ENCODE results near the gene ZFHX3. TPM values are rescaled to one million over a fixed set of nuclear protein-coding genes. Genes with fewer than 3 reads are reported as not detected.

ZFHX3 gene
- total RNA-seq, 1 experiment from 2014 or later, result 3.2 TPM

DNA sequence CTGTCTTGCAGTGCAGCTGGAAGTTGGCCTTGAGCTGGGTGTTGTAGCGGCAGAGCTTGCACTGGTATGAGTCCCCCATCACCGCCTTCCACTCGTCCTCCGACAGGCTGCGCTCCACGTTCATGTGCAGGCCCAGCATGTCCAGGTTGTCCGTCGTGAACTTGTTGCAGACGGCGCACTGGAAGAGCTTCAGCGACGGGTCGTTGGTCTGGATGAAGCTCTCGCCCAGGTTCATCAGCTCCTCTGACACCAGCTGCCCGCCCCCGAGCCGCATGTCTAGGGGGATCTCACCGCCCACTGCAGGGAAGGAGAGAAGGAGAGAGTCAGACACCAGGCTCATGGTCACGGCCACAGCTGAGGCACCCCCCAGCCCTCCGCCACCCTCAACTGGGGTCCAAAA, 97.3 kb downstream of the ZFHX3 start:
- DNase-seq (ENCODE audit: low read depth), result no peak

DNA sequence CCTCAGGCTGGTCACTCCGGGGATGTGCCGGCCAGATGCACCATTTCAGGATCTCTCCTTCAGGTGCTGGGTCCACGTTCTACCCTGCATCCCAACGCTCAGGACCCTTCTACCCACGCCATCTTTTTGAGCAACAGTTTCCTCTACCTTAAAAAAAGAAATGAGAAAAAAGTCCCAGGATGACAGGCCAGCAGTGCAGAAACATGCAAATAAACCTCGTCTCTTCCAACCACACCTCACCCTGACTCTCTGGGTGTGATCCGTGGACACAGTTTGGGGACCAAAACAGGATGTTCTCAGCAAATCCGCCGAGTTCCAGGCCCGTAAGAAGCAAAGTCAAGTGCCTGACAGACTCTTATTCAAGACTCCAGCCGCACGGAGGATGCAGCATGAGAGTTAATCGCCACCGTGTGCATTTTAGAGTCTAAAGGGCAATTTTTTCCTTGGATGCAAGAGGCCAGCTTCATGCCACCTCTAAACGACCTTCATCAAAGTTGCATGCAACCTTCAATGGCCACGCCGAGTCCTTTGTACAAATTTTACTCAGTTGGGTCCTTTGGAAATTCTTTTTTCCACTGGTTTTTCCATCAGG, 99.6 kb downstream of the ZFHX3 start:
- no peak for DNase-seq (ENCODE audit: low read depth)

DNA sequence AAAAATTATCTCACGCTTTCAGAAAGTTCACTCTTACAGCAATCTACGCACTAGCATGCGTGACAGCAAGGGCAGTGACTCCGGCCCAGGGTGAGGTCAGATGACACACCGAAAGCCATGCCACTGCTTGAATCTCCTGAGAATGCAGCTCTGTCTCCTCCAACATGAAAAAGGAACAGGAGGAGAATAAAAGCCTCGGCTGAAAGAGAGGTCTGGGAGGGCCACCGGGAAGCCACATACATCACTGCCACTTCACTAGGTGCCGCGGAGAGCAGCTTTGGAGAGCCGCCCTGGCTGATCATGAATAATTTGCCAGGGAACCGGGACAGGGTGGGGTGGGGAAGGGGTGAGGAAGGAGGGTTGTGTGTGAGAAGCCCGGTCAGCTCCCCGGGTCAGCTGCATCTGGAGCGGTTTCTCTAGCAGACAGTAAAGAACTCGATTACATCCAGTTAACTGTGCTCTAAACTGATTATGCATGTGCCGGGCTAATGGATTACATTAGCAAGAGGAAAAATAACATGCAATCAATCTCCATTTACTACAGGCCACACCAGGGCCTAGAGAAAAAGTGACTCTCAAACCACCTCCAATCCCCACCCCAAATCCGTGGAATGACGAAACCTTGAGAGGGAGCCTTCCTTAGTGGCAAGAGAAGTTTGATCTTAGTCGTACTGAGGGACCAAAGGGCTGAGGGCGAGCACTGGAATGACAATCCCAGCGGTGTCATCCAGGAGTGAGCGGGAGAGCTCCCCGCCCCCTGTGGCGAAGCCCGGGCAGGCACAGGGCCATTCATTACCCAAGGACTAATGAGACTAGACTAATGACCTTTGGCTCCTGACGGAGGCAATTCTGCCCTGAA, 100.3 kb downstream of the ZFHX3 start:
- DNase-seq (ENCODE audit: low read depth), result no peak

DNA sequence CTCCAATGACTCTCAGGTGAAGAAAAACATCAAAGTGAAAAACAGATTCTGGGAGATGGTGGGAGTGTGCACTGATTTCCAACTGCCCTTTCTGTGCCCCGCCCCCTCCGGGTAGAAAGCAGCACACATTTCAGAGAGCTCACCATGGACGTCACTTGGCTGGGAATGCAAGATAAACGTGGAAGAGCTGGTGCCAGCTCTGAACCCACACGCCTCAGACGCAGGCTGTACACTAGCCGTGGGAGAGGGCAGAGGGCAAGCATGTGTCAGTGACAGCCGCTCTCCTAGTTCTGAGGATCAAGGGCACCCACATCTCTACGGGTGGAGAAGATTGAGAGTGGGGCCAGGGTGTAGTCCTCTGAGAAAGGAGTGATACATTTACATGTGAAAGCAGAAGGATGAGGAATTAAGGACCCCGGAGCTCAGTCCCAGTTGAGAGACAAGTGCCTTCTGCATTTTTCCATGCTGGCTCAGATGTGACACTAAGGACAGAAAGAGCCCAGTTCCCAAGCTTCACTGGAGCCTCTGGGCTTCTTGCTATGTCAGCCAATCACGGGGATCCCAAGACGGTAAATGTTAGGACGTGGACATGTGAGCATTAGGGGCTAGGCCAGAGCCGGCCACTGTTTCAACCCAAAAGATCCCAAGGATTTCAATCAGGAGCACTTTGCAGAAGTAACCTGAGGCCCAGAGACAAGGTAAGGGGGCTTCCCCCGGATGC, 101.3 kb downstream of the ZFHX3 start:
- DNase-seq (ENCODE audit: low read depth), result no peak

DNA sequence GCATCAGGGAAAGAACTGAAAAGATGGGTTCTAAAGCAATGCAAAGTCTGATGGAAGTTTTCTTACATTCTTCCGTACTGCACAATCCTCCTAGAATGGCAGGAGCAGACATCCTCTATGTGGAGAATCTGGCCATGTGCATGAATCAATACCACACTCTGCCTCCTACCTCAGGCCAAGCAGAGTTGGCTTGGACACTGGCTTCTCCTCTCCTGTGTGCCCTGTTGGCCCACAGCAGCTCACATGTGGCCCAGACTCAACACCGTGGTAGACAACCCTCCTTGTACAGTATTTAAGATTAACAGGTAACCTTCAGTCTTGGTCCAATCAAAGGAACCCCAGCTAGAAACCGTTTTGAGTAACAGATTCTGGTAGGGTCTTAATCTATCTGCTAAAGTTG, 101.9 kb downstream of the ZFHX3 start:
- no peak for DNase-seq (ENCODE audit: low read depth)

DNA sequence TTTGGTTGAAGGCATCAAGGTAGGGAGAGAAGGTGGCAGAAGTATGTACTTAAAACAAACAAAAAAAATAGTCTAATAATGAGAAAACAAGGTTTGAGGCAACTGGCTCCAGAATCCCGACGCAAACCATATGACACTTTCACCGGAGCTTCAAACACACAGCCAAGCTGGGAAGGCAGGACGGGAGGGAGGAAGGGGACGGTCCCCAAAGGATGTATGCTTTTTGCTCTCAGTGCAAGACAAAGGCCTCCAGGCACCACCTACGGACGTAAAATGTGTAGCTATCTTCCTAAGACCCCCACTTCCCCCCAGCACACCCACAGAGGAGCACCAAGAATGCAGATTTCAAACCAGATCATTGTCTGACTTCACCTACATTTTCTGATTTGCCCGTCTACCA, 102.3 kb downstream of the ZFHX3 start:
- no peak for DNase-seq (ENCODE audit: low read depth)

DNA sequence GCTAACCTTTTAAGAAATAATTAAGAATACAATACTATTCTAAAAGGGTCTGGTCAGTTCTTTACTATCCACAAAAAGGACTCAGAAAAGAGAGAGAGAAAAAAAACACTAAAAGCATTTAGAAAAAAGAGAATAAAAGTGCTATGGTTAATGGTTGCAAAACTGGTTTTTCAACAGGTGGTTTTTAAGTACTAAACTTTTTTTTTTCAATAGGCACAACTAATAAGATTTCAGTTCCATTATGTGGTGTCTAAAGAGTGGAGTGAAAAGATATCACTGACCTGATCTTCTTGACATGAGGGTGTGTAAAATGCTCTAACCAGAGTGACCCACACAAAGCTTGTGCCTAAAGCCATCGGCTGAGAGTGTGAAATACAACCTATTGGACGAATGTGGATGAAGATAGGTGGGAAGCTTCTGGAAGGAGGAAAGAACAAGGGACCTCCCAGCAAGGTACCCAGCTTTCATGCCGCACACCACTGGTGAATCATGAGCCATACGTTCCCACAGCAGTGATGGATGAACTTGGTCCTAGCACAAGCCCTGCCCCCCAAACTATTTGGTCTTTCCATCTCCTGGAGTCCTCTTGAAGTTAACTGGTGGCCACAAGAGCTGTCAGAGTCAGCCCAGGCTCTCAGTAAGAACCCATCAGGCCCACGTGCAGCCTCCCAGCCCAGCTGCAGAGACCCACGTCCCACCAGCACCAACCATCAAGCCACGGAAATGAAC, 103.0 kb downstream of the ZFHX3 start:
- no peak for DNase-seq (ENCODE audit: low read depth)

DNA sequence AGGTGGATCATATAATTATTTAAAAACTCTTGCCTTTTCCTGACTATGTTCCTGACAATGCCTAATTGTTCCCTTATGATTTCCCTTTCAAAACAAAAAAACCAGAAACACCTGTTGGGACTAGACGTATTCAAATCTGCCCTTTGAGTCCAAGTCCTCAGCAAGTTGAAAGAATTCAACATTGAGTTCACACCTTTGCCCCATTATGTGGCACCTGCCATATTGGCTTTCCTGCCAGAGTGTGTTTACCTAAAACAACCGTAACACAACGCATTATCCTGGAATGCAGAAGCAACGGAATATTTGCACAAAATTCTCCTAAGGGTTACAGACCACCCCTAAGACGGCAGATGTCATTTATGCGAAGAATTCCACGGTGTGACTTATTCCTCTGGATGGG, 105.9 kb downstream of the ZFHX3 start:
- DNase-seq (ENCODE audit: low read depth), result no peak

DNA sequence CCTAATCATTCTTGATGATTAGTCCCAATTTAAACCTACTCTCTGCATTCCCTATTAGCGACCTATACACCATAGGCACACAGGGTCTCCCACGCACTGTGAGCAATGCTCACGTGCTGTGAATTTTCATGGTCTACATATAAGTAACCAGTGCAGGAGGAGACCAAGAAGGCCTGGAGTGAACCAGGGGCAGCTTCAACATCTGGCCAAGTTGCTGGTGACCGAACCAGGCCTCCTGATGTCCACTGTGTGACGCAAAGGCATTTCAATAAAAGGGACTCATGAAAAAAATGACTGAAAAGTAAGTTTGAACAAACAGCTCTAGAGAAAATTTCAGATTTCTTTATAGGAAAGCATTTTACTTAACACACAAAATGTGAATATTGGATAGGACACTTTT, 107.0 kb downstream of the ZFHX3 start:
- no peak for DNase-seq (ENCODE audit: low read depth)

DNA sequence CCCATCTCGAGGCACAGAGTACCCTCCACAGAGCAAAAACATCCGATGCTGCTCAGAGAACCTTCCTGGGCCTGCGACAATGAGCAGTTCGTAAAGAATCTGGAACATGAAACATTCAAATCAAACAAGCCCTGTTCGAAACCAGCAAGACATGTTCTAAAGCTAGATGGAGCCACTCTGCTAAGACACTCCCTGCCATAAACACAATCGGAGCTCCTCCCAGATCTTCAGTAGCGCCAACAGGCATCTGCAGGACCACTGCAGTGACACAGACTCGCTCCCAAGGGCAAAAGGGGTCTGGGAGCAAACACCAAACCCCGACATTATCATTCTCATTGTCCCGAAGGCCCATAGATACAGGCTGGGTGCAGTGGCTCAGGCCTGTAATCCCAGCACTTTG, 108.7 kb downstream of the ZFHX3 start:
- peak; percentile 39 for DNase-seq (ENCODE audit: low read depth)

DNA sequence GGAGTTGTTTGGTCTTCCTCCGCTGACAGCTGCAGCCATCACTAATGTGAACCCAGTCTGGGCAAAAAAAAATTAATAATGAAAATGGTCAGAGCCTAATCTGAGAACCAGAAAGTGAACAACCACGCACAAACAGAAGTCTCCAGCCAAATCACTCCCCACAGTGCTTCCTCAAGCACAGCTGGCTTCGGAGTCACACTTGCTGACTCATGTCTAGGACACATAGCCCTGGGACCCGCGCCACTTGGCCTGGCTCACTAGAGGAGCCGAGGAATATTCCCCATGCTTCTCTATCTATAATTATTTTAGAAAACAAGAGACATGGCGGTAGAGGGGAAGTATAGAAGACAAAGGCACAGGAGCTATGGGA, 109.1 kb downstream of the ZFHX3 start:
- peak; percentile 75 for DNase-seq (ENCODE audit: low read depth)

DNA sequence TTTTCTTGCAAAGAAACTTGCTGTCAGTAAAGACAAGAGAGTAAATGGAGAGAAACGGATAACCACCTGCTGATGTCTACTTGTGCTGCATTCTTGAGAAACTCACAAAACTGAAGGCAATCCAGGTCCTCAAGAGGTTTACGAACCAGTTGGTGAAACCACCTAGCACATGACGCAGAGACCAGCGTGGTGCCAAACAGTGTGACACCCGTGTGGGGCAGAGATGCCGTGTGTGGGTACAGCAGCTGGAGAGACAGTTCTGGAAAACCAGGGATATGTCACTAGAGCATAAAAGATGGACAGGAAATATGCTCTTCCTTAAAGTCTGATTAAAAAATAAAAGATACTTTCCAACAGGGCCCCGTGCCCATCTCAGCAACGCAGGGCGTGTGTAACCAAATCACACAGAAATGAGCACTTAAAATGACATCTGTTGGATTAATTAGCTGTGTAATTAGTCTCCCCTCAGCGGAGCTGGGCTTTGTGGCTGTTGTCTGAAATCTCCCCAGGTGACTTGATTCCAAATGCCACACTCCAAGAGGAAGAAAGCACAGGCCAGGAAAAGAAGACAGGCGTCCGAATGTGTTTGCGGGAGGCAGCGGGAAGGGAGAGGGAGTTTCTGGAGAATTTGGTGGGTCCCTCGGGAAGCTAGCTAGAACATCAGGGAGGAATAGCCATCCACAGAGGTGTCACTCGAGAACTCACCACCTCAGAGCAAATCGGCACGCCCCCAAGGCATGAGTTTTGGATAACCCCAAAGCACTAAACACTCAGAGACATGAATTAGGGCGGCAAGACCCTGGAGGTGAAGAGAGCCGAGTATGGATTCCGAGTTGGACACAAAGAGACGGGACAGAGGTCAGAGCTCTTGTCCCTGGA, 109.8 kb downstream of the ZFHX3 start:
- no peak for DNase-seq (ENCODE audit: low read depth)

DNA sequence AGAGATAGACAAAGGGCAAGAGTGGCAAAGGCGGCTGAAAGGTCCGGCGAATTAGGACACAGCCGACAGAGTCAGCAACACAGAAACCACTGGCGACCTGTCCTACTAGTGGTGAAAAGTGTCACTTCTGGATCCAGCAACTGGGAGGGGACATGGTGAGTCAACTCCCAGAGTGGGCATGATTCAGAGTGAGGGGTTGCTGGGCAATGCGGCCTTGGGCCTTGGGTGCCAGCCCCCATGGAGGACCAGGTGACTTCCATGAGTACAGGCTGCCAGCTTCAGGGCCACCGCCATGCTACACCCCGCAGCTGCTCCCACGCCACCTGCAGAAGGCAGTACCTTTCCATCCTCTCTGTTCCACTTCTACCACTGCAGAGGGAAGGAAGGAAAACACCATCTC, 110.6 kb downstream of the ZFHX3 start:
- DNase-seq (ENCODE audit: low read depth), result no peak

DNA sequence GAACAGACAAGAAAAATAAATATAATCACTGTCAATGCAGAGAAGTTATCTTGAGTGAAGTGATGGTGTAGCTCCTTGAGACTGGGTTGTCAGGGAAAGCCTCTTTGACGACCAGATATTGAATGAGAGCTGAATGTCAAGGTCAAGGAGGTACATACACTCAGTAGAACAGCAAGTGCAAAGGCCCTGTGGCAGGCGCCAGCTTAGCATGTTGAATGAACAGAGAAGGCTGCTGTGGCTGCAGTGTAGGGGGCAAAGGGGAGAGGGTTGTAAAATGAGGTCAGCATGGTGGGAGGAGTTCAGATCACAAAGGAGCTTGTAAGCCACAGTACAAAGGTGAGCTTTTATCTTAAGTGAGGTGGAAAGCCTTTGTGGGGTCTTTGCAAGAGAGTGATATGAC, 111.5 kb downstream of the ZFHX3 start:
- no peak for DNase-seq (ENCODE audit: low read depth)

DNA sequence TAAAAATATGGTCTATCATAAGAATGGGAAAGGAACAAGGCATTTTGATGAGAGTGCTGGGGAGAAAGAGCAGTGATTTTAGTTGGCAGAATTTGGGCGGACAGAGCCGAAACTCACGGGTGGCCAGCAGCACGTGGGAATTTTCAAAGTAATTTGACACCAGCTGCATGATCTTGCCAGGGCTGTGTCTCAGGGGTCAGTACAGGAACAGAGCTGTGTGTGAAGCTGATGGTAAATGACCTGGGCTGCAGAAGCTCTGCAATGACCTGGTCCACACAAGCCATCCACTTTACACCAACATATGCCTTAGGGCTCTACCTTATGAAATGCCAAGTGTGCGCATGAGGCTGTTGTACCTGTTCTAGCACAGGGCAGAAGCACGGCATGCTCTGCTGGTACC, 112.0 kb downstream of the ZFHX3 start:
- no peak for DNase-seq (ENCODE audit: low read depth)

DNA sequence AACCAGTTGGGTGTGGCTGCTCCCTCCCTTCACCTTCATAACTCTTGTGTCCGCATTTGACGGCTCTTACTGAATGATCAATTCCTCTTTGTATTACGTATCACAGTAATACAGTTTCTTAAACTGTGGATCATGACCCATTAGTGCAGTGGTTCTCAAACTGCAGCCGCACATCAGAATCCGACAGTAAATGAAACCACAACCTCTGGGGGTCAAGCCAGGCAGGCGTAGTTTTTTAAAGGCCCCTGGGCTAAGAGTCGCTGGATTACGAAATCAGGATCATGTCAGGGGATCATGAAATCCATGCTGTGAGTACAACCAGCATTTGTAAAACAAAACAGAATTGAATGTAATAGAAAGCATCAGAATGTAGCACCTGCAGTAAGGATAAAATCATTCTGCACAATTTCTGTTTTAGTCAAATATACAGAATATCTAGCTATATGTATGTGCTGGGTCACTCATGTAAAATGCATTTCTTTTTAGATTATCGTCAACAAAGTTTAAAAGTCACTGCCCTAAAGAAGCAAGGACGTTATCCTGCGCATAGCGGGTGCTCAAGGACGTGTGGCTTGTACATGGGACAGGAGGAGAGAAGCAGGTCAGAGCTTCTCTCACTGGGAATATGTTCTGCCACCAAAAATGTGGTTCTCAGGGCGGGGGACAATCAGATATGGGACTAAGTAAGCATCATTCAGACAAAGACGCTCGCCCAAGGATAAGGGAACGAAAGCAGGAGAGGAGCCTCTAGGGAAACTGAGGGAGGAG, 113.1 kb downstream of the ZFHX3 start:
- DNase-seq (ENCODE audit: low read depth), result peak; percentile 53

DNA sequence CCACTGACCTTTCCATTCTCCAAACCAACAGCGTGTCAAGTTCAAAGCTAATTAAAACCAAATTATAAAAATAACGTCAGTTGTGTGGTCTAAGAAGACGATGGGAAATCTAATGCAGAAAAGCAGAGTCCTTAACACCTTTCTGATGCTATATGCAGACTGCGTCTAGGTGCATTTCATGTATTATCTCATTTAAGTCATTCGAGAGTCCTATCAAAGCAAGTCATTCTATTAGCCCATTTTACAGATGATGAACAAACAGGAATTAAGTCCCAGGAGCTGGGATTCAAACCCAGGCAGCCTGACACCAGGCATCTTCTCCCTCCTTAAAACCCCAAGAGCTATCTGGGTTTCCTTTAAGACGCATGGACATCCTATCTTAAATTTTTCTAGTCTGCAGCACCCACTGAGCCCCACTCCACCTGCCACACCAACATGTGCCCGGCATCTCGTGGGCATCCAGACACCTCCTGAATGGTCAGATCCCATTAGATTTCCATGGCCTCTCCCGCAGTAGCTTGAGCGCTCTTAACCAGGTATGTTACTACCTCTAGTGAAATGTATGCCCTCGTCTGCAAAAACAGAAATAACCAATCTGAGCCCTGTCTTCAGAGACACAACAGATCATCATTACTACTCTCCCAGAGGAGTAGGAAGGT, 115.1 kb downstream of the ZFHX3 start:
- DNase-seq (ENCODE audit: low read depth), result no peak

DNA sequence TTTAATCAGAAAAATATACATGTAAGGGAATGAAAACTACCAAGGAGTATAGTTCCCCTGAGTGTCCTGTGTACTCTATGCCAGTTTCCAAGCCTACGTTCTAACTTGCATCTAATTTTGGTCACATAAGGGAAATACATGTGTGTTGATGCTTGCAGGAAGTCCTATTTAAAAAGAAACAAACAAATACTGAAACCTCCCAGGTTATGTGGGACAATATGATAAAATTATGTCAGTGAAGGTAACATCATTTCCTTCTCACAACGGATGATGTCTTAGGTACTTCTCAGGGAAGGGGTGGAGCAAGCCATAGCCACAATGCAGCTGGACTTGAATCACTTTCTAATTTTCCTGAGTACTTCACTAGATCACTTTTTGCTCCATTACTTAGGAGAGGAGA, 115.9 kb downstream of the ZFHX3 start:
- DNase-seq (ENCODE audit: low read depth), result no peak

DNA sequence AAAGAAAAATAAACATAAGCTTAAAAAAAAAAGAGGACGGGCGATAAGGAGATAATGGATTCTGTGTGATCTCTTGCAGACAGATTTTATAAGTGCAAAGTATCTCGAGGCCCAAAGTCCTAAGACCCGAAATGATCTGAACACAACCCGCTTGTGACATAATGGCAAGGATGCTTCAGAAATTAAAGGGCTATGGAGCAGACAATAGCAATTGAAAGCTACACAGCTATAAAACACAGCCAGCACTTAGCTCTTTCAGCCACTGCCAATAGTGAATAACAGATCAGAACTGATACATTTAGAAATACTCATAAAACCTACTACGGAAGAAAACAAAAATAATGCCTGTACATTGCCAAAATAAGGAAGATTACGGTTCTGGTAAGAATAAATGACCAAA, 117.5 kb downstream of the ZFHX3 start:
- DNase-seq (ENCODE audit: low read depth), result no peak
